NCI-H2227 treated with DMSO at 0.1 percent for 48 hours (cell line): ENCODE measurements around the gene SEC31B.

Experiments
- DNase-seq: peaks from one replicate; lab custom pipeline; 2025; lab: John Stamatoyannopoulos, UW

The SEC31B gene

DNA sequence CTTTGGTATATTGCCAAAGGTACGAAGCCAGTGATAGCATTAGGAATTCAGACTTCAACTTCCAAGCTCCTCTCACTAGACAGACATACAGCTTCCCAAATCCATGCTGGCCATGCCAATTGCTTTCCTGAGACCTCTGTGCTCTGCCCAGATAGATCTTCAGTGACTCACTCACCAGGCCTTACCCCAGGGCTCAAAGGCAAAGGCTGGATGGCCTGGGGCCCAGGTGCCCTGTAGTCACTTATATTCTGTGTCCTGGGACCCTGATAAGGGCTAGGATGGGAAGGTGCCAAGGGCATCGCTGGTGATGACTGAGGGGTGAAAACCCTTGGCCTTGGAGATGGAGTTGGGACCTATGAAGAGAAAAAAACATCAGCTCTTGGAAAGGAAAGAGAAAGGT lies 29.1 kb downstream of the SEC31B start:
- no peak for DNase-seq

DNA sequence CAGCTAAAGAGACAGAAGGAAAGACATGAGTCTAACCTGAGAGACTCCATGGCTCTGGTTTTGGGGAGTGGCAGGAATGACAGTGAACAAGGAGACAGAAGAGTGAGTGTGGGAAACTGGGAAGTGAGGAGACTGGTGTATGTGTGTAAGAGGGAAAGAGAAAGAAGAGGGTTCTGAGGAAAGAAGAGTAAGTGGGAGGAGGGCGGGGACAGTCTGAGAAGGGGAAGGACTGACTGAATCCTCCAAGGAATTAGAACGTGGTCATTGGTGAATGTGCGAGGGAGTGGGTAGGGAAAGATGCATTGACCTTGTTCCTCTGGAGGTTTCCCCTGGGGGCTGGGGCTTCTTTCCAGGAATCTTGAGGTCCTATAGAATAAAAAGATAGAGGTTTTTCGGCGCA lies 30.3 kb downstream of the SEC31B start:
- DNase-seq: no peak

GRCh38 chr10:100487529-100487928 lies 32.1 kb downstream of the SEC31B start:
- no peak for DNase-seq

DNA sequence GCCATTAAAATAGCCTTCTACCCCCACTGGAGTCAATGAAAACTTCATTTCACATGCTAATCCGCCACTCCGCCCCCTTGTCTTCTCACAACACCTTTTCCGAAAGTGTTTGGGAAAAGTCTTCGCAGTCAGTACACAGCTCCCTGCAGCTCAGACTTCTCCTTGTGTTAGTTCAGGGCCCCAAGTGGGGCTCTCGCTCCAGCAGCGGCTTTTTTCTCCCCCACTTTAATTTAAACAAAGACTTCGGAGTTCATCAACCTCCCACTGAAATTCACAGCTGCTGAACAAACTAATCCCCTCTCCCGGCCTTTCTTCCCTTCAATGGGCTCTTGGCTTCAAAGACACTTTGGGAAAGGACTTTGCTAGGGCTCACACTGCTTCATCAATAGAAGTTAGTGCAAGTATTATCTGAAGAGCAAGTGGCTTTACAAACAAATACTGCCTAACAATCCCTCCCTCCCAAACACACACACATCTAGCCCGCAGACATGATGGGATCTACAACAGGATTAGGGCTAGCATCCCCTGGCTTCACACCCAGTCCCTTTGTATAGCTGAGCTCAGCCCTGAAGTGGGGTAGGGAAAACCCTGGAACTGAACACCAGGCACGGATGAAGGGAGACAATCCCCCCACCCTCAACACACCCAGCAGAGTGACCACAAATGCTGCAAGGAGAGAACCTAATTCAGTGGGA lies 33.7 kb downstream of the SEC31B start:
- no peak for DNase-seq

GRCh38 chr10:100485366-100485765 lies 34.3 kb downstream of the SEC31B start:
- no peak for DNase-seq

DNA sequence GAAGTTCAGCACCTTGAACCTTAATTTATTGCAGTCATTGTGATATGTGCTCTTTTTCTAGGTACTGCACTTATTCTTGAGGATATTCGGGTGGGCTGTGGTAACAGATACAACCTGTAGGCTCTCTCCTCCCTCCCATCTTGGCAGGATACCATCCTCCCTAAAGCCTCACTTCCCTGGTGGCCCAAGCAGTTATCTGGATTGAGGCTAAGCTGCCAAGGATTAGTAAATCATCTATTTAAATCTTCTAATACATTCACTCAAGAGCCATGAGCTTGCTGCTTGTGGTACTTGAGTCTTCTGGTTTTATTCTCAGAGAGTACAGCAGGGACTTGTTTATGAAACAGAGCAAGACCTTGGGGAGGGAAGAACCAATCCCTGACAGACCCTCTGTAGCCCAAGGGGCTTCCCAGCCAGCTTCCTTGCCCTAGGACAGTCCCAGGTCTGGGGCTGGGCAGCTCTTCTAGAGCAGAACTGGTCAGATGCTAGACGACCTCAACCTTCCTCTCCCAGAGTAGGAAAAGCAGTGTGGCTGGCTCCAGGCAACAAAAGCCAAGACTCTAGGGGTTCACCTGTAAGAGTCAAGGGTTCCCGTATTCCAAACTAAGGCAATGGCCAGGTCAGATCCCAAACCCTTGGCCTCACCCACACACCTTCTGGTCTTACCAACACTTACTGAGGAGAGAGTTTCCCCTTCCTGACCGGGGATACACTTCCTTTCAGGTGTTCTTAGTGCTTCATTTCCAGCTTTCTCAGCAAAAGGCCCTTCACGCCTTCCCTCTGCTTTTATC lies 35.6 kb downstream of the SEC31B start:
- no peak for DNase-seq

- DNase-seq: no peak
These were observed 36.9 kb downstream of the SEC31B start for GRCh38 chr10:100482834-100483185.

- peak; percentile 46 for DNase-seq
These were observed 37.4 kb downstream of the SEC31B start for GRCh38 chr10:100482181-100482833.

GRCh38 chr10:100481462-100482081 lies 38.1 kb downstream of the SEC31B start:
- DNase-seq: peak; percentile 72

DNA sequence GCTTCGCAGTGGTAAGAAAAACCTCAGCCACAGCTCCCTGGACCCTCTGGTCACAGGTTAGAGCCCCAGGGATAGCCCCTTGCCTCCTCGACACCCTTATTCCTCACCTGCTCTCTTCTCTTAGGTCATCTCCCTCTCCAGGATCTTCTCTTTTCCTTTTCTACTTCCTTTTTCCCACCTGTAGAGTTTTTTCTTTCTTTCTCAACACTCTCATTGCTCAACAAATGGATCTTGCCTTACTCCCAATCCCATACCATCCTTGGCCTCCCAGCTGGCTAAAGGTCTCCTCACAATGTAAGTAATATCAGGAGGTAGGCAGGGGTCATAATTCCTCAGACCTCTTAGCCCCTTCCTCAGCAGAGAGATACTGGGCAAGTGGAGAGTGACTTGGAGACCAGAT lies 39.7 kb downstream of the SEC31B start:
- DNase-seq: no peak

DNA sequence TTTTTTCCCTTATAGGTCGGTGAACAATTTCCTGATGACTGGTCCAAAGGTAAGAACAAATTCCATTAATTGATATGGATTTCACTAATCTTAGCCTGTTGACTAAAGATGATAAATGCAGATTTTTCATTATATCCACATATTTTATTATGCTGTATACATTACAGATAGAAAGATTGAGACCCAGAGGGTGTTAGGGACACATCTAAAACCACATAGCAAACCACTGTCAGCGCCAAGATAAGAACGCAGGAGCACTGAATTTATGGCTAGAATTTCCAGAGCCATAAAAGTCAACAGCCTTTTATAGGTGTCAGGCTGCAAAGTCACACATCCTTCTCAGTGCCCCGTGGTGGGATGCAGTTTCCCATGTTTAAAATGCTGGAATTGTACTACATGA lies 40.6 kb downstream of the SEC31B start:
- no peak for DNase-seq

- DNase-seq: no peak
These were observed 41.7 kb downstream of the SEC31B start for GRCh38 chr10:100477970-100478369.

GRCh38 chr10:100470367-100470766 lies 49.3 kb downstream of the SEC31B start:
- DNase-seq: no peak

- no peak for DNase-seq
These were observed 49.9 kb downstream of the SEC31B start for GRCh38 chr10:100469756-100470155.

DNA sequence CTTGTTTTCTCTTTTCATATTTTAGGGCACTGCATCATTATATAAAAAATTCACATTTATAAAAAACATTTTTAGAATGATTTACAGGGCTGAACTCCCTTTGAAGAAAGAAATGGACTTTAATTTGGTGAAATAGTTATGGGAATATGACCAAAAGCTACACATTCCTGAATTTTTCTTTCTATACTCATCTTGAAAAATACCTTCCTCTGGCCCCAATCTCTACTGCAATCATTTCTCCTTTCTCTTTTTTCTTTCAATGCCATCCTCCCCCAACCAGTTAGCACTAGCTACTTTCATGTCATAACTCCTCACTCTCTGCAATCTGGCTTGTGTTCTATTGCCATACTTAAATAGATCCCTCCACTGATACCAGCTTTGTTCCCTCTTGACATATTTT lies 50.7 kb downstream of the SEC31B start:
- DNase-seq: no peak

DNA sequence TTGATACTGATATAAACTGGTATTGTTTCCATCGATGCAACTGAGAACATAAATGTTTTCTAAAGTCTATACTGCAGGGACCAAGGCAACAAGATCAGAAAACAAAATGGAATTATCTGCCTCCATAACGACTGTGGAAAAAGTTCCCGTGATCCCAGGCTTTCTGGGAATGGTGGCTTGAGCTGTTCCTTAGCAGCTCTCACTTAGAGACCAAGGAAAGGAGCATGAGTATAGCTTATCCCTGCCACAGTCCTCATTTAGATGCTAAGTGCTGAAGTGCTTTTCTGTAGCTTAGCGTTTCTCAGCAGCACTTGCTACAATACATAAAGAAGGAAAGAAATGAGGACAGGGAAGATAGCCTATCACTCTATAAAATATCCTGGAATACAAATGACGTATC lies 51.3 kb downstream of the SEC31B start:
- DNase-seq: no peak

DNA sequence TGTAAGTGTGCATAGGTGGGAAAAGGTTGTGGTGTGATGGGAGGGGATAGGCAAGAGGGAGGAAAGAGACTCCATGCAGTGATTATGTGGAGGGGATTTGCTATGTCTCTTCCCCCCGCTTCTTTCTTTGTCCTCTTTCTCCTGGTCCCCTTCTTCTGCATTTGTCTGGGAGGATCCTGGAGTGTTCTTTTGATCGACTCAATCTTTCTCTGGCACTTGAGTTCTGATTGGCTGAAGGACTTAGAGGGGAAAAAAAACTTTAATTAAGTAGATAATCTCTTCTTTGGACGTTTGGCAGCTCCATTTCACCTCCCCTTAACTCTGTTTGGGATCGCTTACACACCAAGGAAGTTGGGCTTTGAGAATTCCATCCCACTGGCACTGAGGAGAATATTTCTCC lies 57.0 kb downstream of the SEC31B start, which contains the start of gene WNT8B:
Gene WNT8B (plus strand): TSS at position 301 of the 400 bp plus-strand sequence. CDS start 160 bp downstream, outside the sequence.
- no peak for DNase-seq

GRCh38 chr10:100448951-100449350 lies 70.7 kb downstream of the SEC31B start:
- DNase-seq: no peak

DNA sequence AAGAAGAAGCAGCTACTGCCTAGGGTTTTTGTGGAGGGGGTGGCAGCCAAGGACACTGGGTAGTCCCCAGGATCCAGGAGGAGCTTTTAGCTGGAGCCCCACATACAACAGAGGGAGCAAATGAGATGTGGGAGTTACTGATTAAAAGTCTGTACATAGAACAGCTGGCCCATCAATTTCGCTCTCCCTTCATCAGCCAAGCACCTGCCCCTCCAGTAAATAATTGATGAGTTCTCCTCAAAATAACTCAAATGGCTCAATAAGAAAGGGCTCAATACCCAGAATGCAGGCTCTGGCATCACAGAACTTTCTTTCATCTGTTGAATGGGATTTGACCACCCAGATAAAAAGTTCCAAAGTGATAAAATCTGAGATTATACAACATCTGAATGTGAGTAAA lies 72.0 kb downstream of the SEC31B start:
- no peak for DNase-seq

- DNase-seq: no peak
These were observed 73.4 kb downstream of the SEC31B start for GRCh38 chr10:100446130-100446761.

DNA sequence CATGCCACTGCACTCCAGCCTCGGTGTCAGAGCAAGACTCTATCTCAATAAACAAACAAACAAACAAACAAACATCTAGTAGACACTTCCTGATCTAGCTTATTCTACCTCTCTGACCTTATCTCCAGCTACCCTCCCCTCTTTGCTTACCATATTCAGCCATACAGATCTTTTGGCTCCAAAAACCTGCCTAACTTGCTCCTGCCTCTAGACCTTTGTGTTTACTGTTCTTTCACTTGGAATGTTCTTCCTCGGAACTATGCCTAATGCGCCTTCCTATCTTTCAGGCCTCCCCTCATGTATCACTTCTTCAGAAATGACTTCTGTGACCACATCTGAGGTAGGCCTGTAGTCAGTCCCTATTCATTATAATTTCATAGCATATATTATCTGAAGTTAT lies 77.1 kb downstream of the SEC31B start:
- DNase-seq: no peak

DNA sequence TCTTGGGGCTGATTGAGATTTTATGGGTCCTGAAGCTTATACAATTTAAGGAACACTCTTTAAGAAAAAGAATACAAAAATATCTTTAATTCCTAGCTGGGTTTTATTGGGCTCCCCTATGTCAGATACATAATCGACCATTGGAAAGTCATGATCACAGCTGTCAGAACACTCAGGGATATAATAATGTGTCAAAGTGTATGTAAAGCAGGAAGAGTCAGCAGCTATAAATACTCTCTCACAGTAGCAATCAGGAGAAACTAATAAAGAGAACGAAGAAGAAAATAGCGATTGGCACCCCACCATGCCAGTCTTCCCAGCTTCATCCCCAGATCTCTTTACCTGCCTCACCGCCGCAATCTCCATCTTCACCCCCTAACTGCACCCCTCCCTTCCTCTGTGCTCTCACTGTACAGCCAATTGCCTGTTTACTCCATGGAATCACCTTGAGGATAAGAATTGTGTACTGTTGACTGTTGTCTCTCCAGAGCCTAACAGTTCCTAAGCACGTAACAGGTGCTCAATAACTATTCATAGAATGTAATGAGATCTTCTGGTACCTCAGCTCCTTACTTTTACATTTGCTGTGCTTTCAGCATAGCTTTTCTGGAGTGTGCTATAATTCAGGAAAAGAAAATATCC lies 80.9 kb downstream of the SEC31B start:
- no peak for DNase-seq
